SK-N-MC (cell line): ENCODE measurements around the gene MTUS2.
"Not testable (repeated sequence)": the region's sequence is repeated elsewhere in the genome, so short reads cannot be mapped to it uniquely, and the experiment has no call there.

Experiments
- DNase-seq: peaks from one replicate; pipeline ENCODE4 v3.0.0-alpha.2; 2011; ENCODE audit warnings: low read depth, low spot score
- H3K27ac ChIP-seq: fragments of 200-600 bp; sonication (generic); 2 replicates; pipeline ENCODE4 v1.5.1; 2016; ENCODE audit warnings: mixed run types
- H3K36me3 ChIP-seq: fragments of 200-600 bp; sonication (generic); 2 replicates; pipeline ENCODE4 v1.6.1; 2017; ENCODE audit warnings: antibody characterized with exemption, low read length, mixed read lengths; ENCODE audit not compliant: insufficient read depth
- H3K4me3 ChIP-seq: fragments of 200-600 bp; sonication (generic); 2 replicates; pipeline ENCODE4 v1.5.1; 2016
- H3K9ac ChIP-seq: fragments of 200-600 bp; sonication (generic); 2 replicates; pipeline ENCODE4 v1.8.0; 2017; ENCODE audit warnings: mixed run types, mixed read lengths; ENCODE audit not compliant: insufficient read length
- H3K9me3 ChIP-seq: fragments of 200-600 bp; sonication (generic); 2 replicates; pipeline ENCODE4 v1.6.1; 2017; ENCODE audit warnings: low read depth, mild to moderate bottlenecking, antibody characterized with exemption, low read length, moderate library complexity, mixed read lengths
- EZH2 ChIP-seq: fragments of 200-600 bp; sonication (generic); IDR thresholded peaks from one replicate; pipeline ENCODE4 v1.6.1; 2017; ENCODE audit warnings: antibody characterized with exemption
- FOXP2 ChIP-seq: optimal IDR thresholded peaks from 2 replicates; pipeline ENCODE3; 2011; ENCODE audit warnings: mild to moderate bottlenecking, moderate library complexity; ENCODE audit not compliant: insufficient read depth; ENCODE audit errors: extremely low read length, control extremely low read depth
- POLR2AphosphoS5 ChIP-seq: IDR thresholded peaks from 2 replicates; pipeline ENCODE4 v1.6.1; 2012; ENCODE audit warnings: mild to moderate bottlenecking, low read depth, low read length, borderline replicate concordance

Gene MTUS2

GRCh38 chr13:29386246-29386645 is 566.1 kb downstream of the MTUS2 start:
- no peak for DNase-seq
- Histone ChIP-seq H3K9me3 (no peaks in the 10 kb centered on the region), H3K4me3 (no peak overlapping the region), H3K9ac (no peak overlapping the region), H3K36me3 (no peaks in the 10 kb centered on the region), H3K27ac (no peak overlapping the region)
- TF ChIP-seq EZH2, result no peak
- no peak for TF ChIP-seq FOXP2
- no peak for TF ChIP-seq POLR2AphosphoS5

- DNase-seq, H3K36me3 ChIP-seq, H3K27ac ChIP-seq, H3K4me3 ChIP-seq, H3K9me3 ChIP-seq, H3K9ac ChIP-seq: not testable (repeated sequence)
Observed at GRCh38 chr13:29390598-29390997, 570.5 kb downstream of the MTUS2 start.

GRCh38 chr13:29396446-29396845 is 576.3 kb downstream of the MTUS2 start:
- no peaks in the 10 kb centered on the region for H3K36me3 ChIP-seq
- H3K9me3 ChIP-seq, result no peaks in the 10 kb centered on the region
- TF ChIP-seq POLR2AphosphoS5 (no peak), FOXP2 (no peak), EZH2 (no peak)
- no peak overlapping the region for H3K9ac ChIP-seq
- H3K27ac ChIP-seq, result no peak overlapping the region
- no peak for DNase-seq
- H3K4me3 ChIP-seq, result no peak overlapping the region

GRCh38 chr13:29397265-29397664 is 577.1 kb downstream of the MTUS2 start:
- TF ChIP-seq FOXP2 (no peak), POLR2AphosphoS5 (no peak), EZH2 (no peak)
- DNase-seq, result no peak
- no peak overlapping the region for H3K4me3 ChIP-seq
- no peak overlapping the region for H3K9ac ChIP-seq
- no peak overlapping the region for H3K27ac ChIP-seq
- no peaks in the 10 kb centered on the region for H3K36me3 ChIP-seq
- no peaks in the 10 kb centered on the region for H3K9me3 ChIP-seq

GRCh38 chr13:29402166-29402636 is 582.1 kb downstream of the MTUS2 start:
- DNase-seq, result no peak
- no peak overlapping the region for H3K9ac ChIP-seq
- TF ChIP-seq FOXP2 (no peak), EZH2 (no peak), POLR2AphosphoS5 (no peak)
- no peak overlapping the region for H3K27ac ChIP-seq
- no peaks in the 10 kb centered on the region for H3K9me3 ChIP-seq
- no peaks in the 10 kb centered on the region for H3K36me3 ChIP-seq
- H3K4me3 ChIP-seq, result no peak overlapping the region

GRCh38 chr13:29405401-29405800 is 585.3 kb downstream of the MTUS2 start:
- Histone ChIP-seq H3K9ac (no peak overlapping the region), H3K4me3 (no peak overlapping the region), H3K9me3 (no peaks in the 10 kb centered on the region), H3K27ac (no peak overlapping the region), H3K36me3 (no peaks in the 10 kb centered on the region)
- TF ChIP-seq FOXP2, result no peak
- TF ChIP-seq POLR2AphosphoS5, result no peak
- no peak for TF ChIP-seq EZH2
- no peak for DNase-seq

GRCh38 chr13:29411481-29411880 is 591.3 kb downstream of the MTUS2 start:
- no peak overlapping the region for H3K4me3 ChIP-seq
- no peak overlapping the region for H3K27ac ChIP-seq
- DNase-seq, result peak; percentile 37
- no peaks in the 10 kb centered on the region for H3K36me3 ChIP-seq
- no peak for TF ChIP-seq FOXP2
- no peak for TF ChIP-seq EZH2
- no peak for TF ChIP-seq POLR2AphosphoS5
- no peak overlapping the region for H3K9ac ChIP-seq
- no peaks in the 10 kb centered on the region for H3K9me3 ChIP-seq

GRCh38 chr13:29418026-29418425 is 597.9 kb downstream of the MTUS2 start:
- Histone ChIP-seq H3K9me3 (no peaks in the 10 kb centered on the region), H3K4me3 (no peak overlapping the region), H3K27ac (no peak overlapping the region), H3K36me3 (no peaks in the 10 kb centered on the region), H3K9ac (no peak overlapping the region)
- no peak for DNase-seq
- TF ChIP-seq FOXP2 (no peak), POLR2AphosphoS5 (no peak), EZH2 (no peak)

GRCh38 chr13:29421118-29421517 is 601.0 kb downstream of the MTUS2 start:
- no peak for DNase-seq
- no peak overlapping the region for H3K27ac ChIP-seq
- no peak overlapping the region for H3K4me3 ChIP-seq
- no peak overlapping the region for H3K9ac ChIP-seq
- H3K9me3 ChIP-seq, result no peaks in the 10 kb centered on the region
- H3K36me3 ChIP-seq, result no peaks in the 10 kb centered on the region
- TF ChIP-seq EZH2 (no peak), POLR2AphosphoS5 (no peak), FOXP2 (no peak)

- H3K4me3 ChIP-seq, result no peak overlapping the region
- DNase-seq, result no peak
- no peak for TF ChIP-seq EZH2
- no peak for TF ChIP-seq POLR2AphosphoS5
- TF ChIP-seq FOXP2, result no peak
Observed at GRCh38 chr13:29422015-29422414, 601.9 kb downstream of the MTUS2 start.

More at GRCh38 chr13:29422015-29422414, 601.9 kb downstream of the MTUS2 start:
- Histone ChIP-seq H3K36me3 (no peaks in the 10 kb centered on the region), H3K9me3 (no peaks in the 10 kb centered on the region), H3K9ac (no peak overlapping the region), H3K27ac (no peak overlapping the region)
